Left ventricle myocardium inferior (tissue), 1 donor: ENCODE measurements around the gene MBTD1. TPM values are rescaled to one million over a fixed set of nuclear protein-coding genes. Genes with fewer than 3 reads are reported as not detected.
"Not testable (repeated sequence)": the region's sequence is repeated elsewhere in the genome, so short reads cannot be mapped to it uniquely, and the experiment has no call there.

Experiments
- DNase-seq: peaks from one replicate; pipeline ENCODE4 v3.0.0-alpha.2; 2020
- H3K27ac ChIP-seq: fragments of 200-600 bp; replicated peaks from 2 replicates; pipeline ENCODE4 v1.8.0; 2021
- H3K27me3 ChIP-seq: fragments of 200-600 bp; 2 replicates; pipeline ENCODE4 v1.8.0; 2021; ENCODE audit warnings: low read depth
- H3K36me3 ChIP-seq: fragments of 200-600 bp; 2 replicates; pipeline ENCODE4 v1.8.0; 2021
- H3K4me1 ChIP-seq: fragments of 200-600 bp; 2 replicates; pipeline ENCODE4 v1.8.0; 2021
- H3K4me3 ChIP-seq: fragments of 200-600 bp; 2 replicates; pipeline ENCODE4 v1.8.0; 2021; ENCODE audit warnings: mild to moderate bottlenecking, moderate library complexity
- H3K9me3 ChIP-seq: fragments of 200-600 bp; replicated peaks from 2 replicates; pipeline ENCODE4 v1.8.0; 2021
- intact Hi-C: fragments of 100-400 bp; cut with micrococcal nuclease; formaldehyde crosslinking; loops from one replicate; pipeline ENCODE4 v1.11.0; 2022
- total RNA-seq: library from RNA; stranded (reverse); fragmentation: NEBNext Ultra II Directional; extraction: Animal tissue kit (Norgen Biotek cat#: 25700); gene quantifications from one replicate; pipeline ENCODE4 v1.2.1, GENCODE V29; 2021
- TF ChIP-seq, protein P1 (sequence below): fragments of 200-600 bp; IDR thresholded peaks from 2 replicates; pipeline ENCODE4 v1.8.0; 2021; ENCODE audit warnings: antibody characterized with exemption, mild to moderate bottlenecking, borderline replicate concordance
- donor health status: DM: no; HTN: yes; CAD: no; lungs with severe emphysema.

Gene MBTD1
- total RNA-seq, 1 donor from 2014 or later = 5.4 TPM

DNA sequence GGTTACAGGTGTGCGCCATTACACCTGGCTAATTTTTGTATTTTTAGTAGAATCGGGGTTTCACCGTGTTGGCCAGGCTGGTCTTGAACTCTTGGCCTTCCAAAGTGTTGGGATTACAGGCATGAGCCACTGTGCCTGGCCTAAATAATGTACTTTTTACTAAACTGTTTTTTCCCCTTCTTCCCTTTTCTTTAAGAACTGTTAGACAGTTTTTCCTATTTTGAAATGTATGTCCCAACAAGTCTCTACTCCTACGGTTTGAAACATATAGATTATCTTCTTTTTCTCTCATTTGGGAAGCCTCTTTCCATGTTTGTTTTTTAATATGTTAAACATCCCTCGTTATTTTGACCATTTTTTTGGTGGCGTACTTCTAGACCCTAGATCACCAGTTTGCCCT lies 10.1 kb upstream of the MBTD1 start:
- no peak for DNase-seq
- H3K4me3 ChIP-seq = no peak overlapping the region
- TF ChIP-seq, protein P1, sequence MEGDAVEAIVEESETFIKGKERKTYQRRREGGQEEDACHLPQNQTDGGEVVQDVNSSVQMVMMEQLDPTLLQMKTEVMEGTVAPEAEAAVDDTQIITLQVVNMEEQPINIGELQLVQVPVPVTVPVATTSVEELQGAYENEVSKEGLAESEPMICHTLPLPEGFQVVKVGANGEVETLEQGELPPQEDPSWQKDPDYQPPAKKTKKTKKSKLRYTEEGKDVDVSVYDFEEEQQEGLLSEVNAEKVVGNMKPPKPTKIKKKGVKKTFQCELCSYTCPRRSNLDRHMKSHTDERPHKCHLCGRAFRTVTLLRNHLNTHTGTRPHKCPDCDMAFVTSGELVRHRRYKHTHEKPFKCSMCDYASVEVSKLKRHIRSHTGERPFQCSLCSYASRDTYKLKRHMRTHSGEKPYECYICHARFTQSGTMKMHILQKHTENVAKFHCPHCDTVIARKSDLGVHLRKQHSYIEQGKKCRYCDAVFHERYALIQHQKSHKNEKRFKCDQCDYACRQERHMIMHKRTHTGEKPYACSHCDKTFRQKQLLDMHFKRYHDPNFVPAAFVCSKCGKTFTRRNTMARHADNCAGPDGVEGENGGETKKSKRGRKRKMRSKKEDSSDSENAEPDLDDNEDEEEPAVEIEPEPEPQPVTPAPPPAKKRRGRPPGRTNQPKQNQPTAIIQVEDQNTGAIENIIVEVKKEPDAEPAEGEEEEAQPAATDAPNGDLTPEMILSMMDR = no peak
- H3K27ac ChIP-seq = no peak overlapping the region
- H3K27me3 ChIP-seq = no peaks in the 10 kb centered on the region
- intact Hi-C loops = no loop called here
- peaks cover 94% of the 10 kb centered on the region for H3K36me3 ChIP-seq
- no peaks in the 10 kb centered on the region for H3K9me3 ChIP-seq
- peaks cover 8% of the 10 kb centered on the region for H3K4me1 ChIP-seq

DNA sequence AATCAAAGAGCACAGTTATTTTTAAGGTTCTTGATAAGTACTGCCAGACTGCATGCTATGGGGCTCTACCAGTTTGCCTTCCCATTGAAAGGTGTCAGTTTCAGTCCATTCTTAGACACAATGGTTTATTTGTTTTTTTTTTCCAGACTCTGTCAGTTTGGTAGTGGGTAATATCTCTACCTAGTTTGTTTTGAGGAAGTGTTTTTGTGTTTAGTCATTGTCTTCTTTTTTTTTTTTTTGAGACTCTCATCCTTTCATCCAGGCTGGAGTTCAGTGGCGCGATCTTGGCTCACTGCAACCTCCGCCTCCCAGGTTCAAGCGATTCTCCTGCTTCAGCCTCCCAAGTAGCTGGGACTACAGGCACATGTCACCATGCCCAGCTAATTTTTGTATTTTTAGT lies 4.6 kb upstream of the MBTD1 start:
- Histone ChIP-seq H3K36me3 (peaks cover 62% of the 10 kb centered on the region), H3K4me1 (peaks cover 35% of the 10 kb centered on the region)
- H3K27me3 ChIP-seq, intact Hi-C loops, H3K27ac ChIP-seq, H3K4me3 ChIP-seq, H3K9me3 ChIP-seq, DNase-seq: not testable (repeated sequence)

DNA sequence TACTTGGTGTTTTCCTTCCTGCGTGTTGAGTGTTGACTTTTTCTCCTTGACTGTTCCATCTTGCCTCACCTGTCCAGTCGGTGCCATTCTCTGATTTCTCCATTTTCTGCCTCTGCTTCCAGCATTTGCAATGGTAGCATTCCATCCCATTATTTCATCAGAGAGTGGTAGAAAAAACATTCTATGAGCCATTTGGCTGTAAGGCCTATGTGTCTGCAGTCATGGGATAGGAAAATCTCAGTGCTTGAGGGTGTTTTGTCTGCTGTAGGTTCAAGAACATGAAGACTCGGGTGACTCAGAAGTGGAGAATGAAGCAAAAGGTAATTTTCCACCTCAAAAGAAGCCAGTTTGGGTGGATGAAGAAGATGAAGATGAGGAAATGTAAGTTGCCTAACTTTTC lies 3.2 kb upstream of the MBTD1 start:
- H3K4me3 ChIP-seq = no peak overlapping the region
- TF ChIP-seq, protein P1 = no peak
- H3K4me1 ChIP-seq = peaks cover 50% of the 10 kb centered on the region
- intact Hi-C loops = no loop called here
- no peak overlapping the region for H3K27ac ChIP-seq
- H3K9me3 ChIP-seq = no peaks in the 10 kb centered on the region
- no peaks in the 10 kb centered on the region for H3K27me3 ChIP-seq
- DNase-seq = no peak
- H3K36me3 ChIP-seq = peaks cover 48% of the 10 kb centered on the region

DNA sequence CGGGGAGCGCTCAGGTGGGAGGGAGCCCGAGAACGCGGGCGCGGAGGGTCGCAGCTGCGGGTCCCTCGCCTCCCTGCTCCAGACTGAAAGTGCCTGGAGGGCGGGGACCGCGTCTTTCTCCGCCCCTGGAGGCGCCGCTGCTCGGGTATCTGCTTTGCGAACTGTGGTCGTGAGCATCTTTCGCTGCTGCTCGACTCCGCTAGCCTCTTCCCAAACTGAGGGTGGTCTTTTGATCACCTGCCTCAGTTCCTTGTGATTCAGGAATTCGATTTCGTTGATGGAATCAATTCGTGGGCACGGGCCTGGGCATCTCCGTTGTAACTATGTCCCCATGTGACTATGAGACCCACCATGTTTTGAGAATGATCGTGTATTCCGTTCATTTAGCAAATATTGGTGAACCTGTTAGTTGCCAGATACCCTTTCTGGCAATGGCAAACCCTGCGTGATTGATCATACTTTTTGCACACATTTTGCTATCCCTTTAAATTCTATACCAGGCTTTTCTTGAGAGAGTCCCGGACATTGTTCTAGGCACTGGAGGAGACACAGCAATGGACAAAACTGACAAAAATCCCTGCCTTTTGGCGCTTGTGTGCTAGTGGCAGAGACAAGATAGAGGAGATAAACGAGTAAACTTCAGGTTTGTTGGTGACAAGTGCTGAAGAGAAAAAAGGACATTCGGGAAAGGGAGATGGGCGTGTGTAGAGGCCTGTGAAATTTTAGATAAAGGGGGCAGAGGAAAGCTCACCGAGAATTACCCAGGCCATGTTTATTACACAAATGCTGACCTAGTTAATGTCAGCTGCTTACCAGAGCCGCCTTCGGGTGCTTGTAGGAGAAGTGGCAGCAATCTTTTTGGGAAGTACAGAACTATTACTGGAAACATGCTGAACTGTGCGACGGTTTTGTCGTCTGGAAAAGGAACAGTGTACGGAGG lies 1.4 kb upstream of the MBTD1 start:
- Histone ChIP-seq H3K9me3 (no peaks in the 10 kb centered on the region), H3K4me1 (peaks cover 67% of the 10 kb centered on the region), H3K36me3 (peaks cover 32% of the 10 kb centered on the region), H3K27ac (peak overlapping the region; percentile 98), H3K4me3 (peak overlapping the region; percentile 88), H3K27me3 (no peaks in the 10 kb centered on the region)
- peak; percentile 57 for DNase-seq
- intact Hi-C loops = no loop called here
- TF ChIP-seq, protein P1 = no peak

DNA sequence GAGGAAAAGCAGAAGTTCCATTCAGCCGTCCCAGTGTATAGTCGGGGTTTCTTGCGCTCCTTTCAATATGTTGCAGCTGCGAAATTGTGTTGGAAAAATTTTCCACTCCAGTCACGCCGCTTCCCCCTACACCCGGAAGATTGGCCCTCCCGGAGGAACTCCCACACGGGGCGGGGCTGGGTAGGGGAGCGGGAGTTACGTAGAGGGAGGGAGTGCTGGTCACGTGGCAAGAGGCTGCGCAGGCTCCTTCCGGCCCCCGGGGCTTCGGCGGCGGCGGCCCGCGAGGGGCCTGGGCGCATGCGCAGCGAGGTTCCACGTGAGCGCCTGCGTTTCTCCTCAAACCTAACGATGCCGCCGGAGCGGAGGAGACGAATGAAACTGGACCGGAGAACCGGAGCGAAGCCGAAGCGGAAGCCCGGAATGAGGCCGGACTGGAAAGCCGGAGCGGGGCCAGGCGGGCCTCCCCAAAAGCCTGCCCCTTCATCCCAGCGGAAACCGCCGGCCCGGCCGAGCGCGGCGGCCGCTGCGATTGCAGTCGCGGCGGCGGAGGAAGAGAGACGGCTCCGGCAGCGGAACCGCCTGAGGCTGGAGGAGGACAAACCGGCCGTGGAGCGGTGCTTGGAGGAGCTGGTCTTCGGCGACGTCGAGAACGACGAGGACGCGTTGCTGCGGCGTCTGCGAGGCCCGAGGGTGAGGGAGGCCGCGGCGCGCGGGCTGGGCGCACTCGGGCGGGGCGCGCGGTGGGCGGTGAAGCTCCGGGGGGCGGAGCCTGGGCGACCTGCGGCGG lies 581 bp upstream of the MBTD1 start, which contains the start of gene UTP18:
TSS of gene UTP18 (plus strand) at position 310 of the 787 bp plus-strand sequence. CDS start at position 349, 39 bp downstream.
- Histone ChIP-seq H3K4me3 (peak within 1 kb of the TSS; percentile 88), H3K9me3 (no peaks in the 10 kb centered on the region), H3K27me3 (no peaks in the 10 kb centered on the region), H3K27ac (peak within 1 kb of the TSS; percentile 98), H3K36me3 (peaks cover 29% of the 10 kb centered on the region), H3K4me1 (peaks cover 76% of the 10 kb centered on the region)
- TF ChIP-seq, protein P1 = no peak
- intact Hi-C loops = no loop called here
- peak; percentile 97 for DNase-seq
